Bone marrow (tissue), 2 donors: ENCODE results near the gene FSTL4.

Source experiments
- DNase-seq, 2 donors: peaks; one replicate each; lab custom pipeline; 2025; lab: John Stamatoyannopoulos, UW

FSTL4 gene

GRCh38 chr5:133612249-133612860, at the start of gene FSTL4:
Gene FSTL4 (minus strand): TSS chr5:133612541.
- DNase-seq = no peak

- no peak for DNase-seq
Observed at GRCh38 chr5:133661389-133661788, 49.0 kb upstream of the FSTL4 start.

- no peak for DNase-seq
Observed at GRCh38 chr5:133658327-133658726, 46.0 kb upstream of the FSTL4 start.

- no peak for DNase-seq
Observed at GRCh38 chr5:133657036-133657435, 44.7 kb upstream of the FSTL4 start.

- DNase-seq = no peak
Observed at GRCh38 chr5:133655966-133656365, 43.6 kb upstream of the FSTL4 start.

GRCh38 chr5:133653760-133654049, 41.4 kb upstream of the FSTL4 start:
- DNase-seq = no peak

GRCh38 chr5:133652951-133653759, 40.8 kb upstream of the FSTL4 start:
- no peak for DNase-seq

- DNase-seq = no peak
Observed at GRCh38 chr5:133644000-133644865, 31.9 kb upstream of the FSTL4 start.

- no peak for DNase-seq
Observed at GRCh38 chr5:133643365-133643764, 31.0 kb upstream of the FSTL4 start.

- no peak for DNase-seq
Observed at GRCh38 chr5:133642153-133642722, 29.9 kb upstream of the FSTL4 start.

GRCh38 chr5:133641683-133642082, 29.3 kb upstream of the FSTL4 start:
- no peak for DNase-seq

- no peak for DNase-seq
Observed at GRCh38 chr5:133639850-133640528, 27.6 kb upstream of the FSTL4 start.

GRCh38 chr5:133638436-133638835, 26.1 kb upstream of the FSTL4 start:
- no peak for DNase-seq

- no peak for DNase-seq
Observed at GRCh38 chr5:133637206-133637605, 24.9 kb upstream of the FSTL4 start.

- DNase-seq = no peak
Observed at GRCh38 chr5:133635051-133635450, 22.7 kb upstream of the FSTL4 start.

- DNase-seq = no peak
Observed at GRCh38 chr5:133627180-133627579, 14.8 kb upstream of the FSTL4 start.

- no peak for DNase-seq
Observed at GRCh38 chr5:133624316-133624715, 12.0 kb upstream of the FSTL4 start.

- no peak for DNase-seq
Observed at GRCh38 chr5:133618141-133618540, 5.8 kb upstream of the FSTL4 start.

- no peak for DNase-seq
Observed at GRCh38 chr5:133613743-133614142, 1.4 kb upstream of the FSTL4 start.

- DNase-seq = no peak
Observed at GRCh38 chr5:133613184-133613583, 843 bp upstream of the FSTL4 start.

GRCh38 chr5:133611357-133612248, 738 bp downstream of the FSTL4 start:
- no peak for DNase-seq
